ENCODE measurements around the gene SPDL1. TPM values are rescaled to one million over a fixed set of nuclear protein-coding genes. Genes with fewer than 3 reads are reported as not detected.

Gene SPDL1
- total and polyA plus RNA-seq, 4 experiments from 2014 or later, result 1.3 to 12.2 (median 9.5) TPM

- intact Hi-C loops (cut with micrococcal nuclease), result no loop called here
- peaks cover 19 to 51% of the 10 kb centered on the region in 2 donors for H3K27me3 Mint-ChIP-seq
Measured at GRCh38 chr5:169546346-169546745, 37.2 kb upstream of the SPDL1 start.

GRCh38 chr5:169547508-169547907 is 36.1 kb upstream of the SPDL1 start:
- no peaks in the 10 kb centered on the region for H3K27me3 ChIP-seq (ENCODE audit: insufficient read depth, low read length)
- H3K4me1 ChIP-seq (ENCODE audit: insufficient read depth, low read length), result no peaks in the 10 kb centered on the region
- ChIA-PET CTCF (ENCODE audit: partially characterized antibody) (no interaction called here), POLR2A (ENCODE audit: partially characterized antibody) (no interaction called here)
- no peak overlapping the region for H3K27ac Mint-ChIP-seq
- DNase-seq, result no peak
- H3K36me3 ChIP-seq (ENCODE audit: insufficient read depth, low read length), result no peaks in the 10 kb centered on the region
- H3K27me3 Mint-ChIP-seq, result peaks cover 21 to 55% of the 10 kb centered on the region in 2 donors
- intact Hi-C loops (cut with micrococcal nuclease), result no loop called here
- H3K4me1 Mint-ChIP-seq, result no peaks in the 10 kb centered on the region
- H3K4me3 ChIP-seq (ENCODE audit: low read length in 2 of 2), result no peak overlapping the region
- no peaks in the 10 kb centered on the region for H3K36me3 Mint-ChIP-seq
- no peak overlapping the region for H3K27ac ChIP-seq (ENCODE audit: low read depth, low read length)
- H3K9me3 Mint-ChIP-seq, result peaks cover 0 to 3% (median 0%) of the 10 kb centered on the region in 8 donors
- H3K9me3 ChIP-seq (ENCODE audit: control insufficient read depth in 1 of 2, low read length in 2 of 2), result no peaks in the 10 kb centered on the region
- no peak overlapping the region for H3K4me3 Mint-ChIP-seq

More at GRCh38 chr5:169546346-169546745, 37.2 kb upstream of the SPDL1 start:
- no peak for DNase-seq
- POLR2A ChIA-PET (ENCODE audit: partially characterized antibody), result interaction anchor here (0.6 kb wide), 1 partner anchor 554 kb away, joined by 3 read pairs; no protein-coding TSS in a partner anchor
- Mint-ChIP-seq H3K36me3 (no peaks in the 10 kb centered on the region), H3K9me3 (no peaks in the 10 kb centered on the region), H3K4me1 (no peaks in the 10 kb centered on the region), H3K27ac (no peak overlapping the region), H3K4me3 (no peak overlapping the region)
- H3K4me3 ChIP-seq (ENCODE audit: low read length in 2 of 2), result no peak overlapping the region
- no peaks in the 10 kb centered on the region for H3K36me3 ChIP-seq (ENCODE audit: insufficient read depth, low read length)
- H3K27ac ChIP-seq (ENCODE audit: low read depth, low read length), result no peak overlapping the region
- H3K9me3 ChIP-seq (ENCODE audit: control insufficient read depth in 1 of 2, low read length in 2 of 2), result no peaks in the 10 kb centered on the region
- no peaks in the 10 kb centered on the region for H3K27me3 ChIP-seq (ENCODE audit: insufficient read depth, low read length)
- CTCF ChIA-PET (ENCODE audit: partially characterized antibody), result no interaction called here
- H3K4me1 ChIP-seq (ENCODE audit: insufficient read depth, low read length), result no peaks in the 10 kb centered on the region

- no peak overlapping the region for H3K27ac ChIP-seq (ENCODE audit: low read depth, low read length)
- H3K4me1 Mint-ChIP-seq, result no peaks in the 10 kb centered on the region
- no peaks in the 10 kb centered on the region for H3K9me3 ChIP-seq (ENCODE audit: control insufficient read depth in 1 of 2, low read length in 2 of 2)
- no peaks in the 10 kb centered on the region for H3K4me1 ChIP-seq (ENCODE audit: insufficient read depth, low read length)
- H3K4me3 Mint-ChIP-seq, result no peak overlapping the region
- no peaks in the 10 kb centered on the region for H3K27me3 ChIP-seq (ENCODE audit: insufficient read depth, low read length)
- no peak overlapping the region for H3K4me3 ChIP-seq (ENCODE audit: low read length in 2 of 2)
- no peaks in the 10 kb centered on the region for H3K36me3 Mint-ChIP-seq
- H3K36me3 ChIP-seq (ENCODE audit: insufficient read depth, low read length), result no peaks in the 10 kb centered on the region
- intact Hi-C loops (cut with micrococcal nuclease), result no loop called here
- ChIA-PET POLR2A (ENCODE audit: partially characterized antibody) (no interaction called here), CTCF (ENCODE audit: partially characterized antibody) (no interaction called here)
- peaks cover 0 to 7% (median 0%) of the 10 kb centered on the region in 8 donors for H3K9me3 Mint-ChIP-seq
- no peak for DNase-seq
- no peak overlapping the region for H3K27ac Mint-ChIP-seq
- H3K27me3 Mint-ChIP-seq, result peaks cover 25 to 54% of the 10 kb centered on the region in 2 donors
Measured at GRCh38 chr5:169548315-169548714, 35.3 kb upstream of the SPDL1 start.

- intact Hi-C loops (cut with micrococcal nuclease), result no loop called here
- Histone ChIP-seq H3K9me3 (ENCODE audit: control insufficient read depth in 1 of 2, low read length in 2 of 2) (no peaks in the 10 kb centered on the region), H3K4me1 (ENCODE audit: insufficient read depth, low read length) (no peaks in the 10 kb centered on the region), H3K27me3 (ENCODE audit: insufficient read depth, low read length) (no peaks in the 10 kb centered on the region), H3K36me3 (ENCODE audit: insufficient read depth, low read length) (no peaks in the 10 kb centered on the region), H3K4me3 (ENCODE audit: low read length in 2 of 2) (no peak overlapping the region), H3K27ac (ENCODE audit: low read depth, low read length) (no peak overlapping the region)
- no peaks in the 10 kb centered on the region for H3K4me1 Mint-ChIP-seq
- no peak overlapping the region for H3K4me3 Mint-ChIP-seq
- peaks cover 30 to 55% of the 10 kb centered on the region in 2 donors for H3K27me3 Mint-ChIP-seq
- peaks cover 0 to 11% (median under 1%) of the 10 kb centered on the region in 8 donors for H3K9me3 Mint-ChIP-seq
- no peak overlapping the region for H3K27ac Mint-ChIP-seq
- POLR2A ChIA-PET (ENCODE audit: partially characterized antibody), result no interaction called here
- DNase-seq, result no peak
- CTCF ChIA-PET (ENCODE audit: partially characterized antibody), result no interaction called here
- H3K36me3 Mint-ChIP-seq, result no peaks in the 10 kb centered on the region
Measured at GRCh38 chr5:169549453-169550100, 34.0 kb upstream of the SPDL1 start.

GRCh38 chr5:169550227-169550626 is 33.3 kb upstream of the SPDL1 start:
- H3K27ac Mint-ChIP-seq, result no peak overlapping the region
- no peak overlapping the region for H3K27ac ChIP-seq (ENCODE audit: low read depth, low read length)
- POLR2A ChIA-PET (ENCODE audit: partially characterized antibody), result no interaction called here

GRCh38 chr5:169551146-169551545 is 32.4 kb upstream of the SPDL1 start:
- intact Hi-C loops (cut with micrococcal nuclease), result no loop called here
- H3K4me1 ChIP-seq (ENCODE audit: insufficient read depth, low read length), result no peaks in the 10 kb centered on the region
- Mint-ChIP-seq H3K27ac (no peak overlapping the region), H3K27me3 (peaks cover 28 to 50% of the 10 kb centered on the region in 2 donors), H3K36me3 (no peaks in the 10 kb centered on the region), H3K4me1 (no peaks in the 10 kb centered on the region), H3K4me3 (no peak overlapping the region), H3K9me3 (peaks cover 0 to 11% (median under 1%) of the 10 kb centered on the region in 8 donors)
- DNase-seq, result no peak
- H3K27me3 ChIP-seq (ENCODE audit: insufficient read depth, low read length), result no peaks in the 10 kb centered on the region
- CTCF ChIA-PET (ENCODE audit: partially characterized antibody), result no interaction called here
- POLR2A ChIA-PET (ENCODE audit: partially characterized antibody), result no interaction called here
- H3K9me3 ChIP-seq (ENCODE audit: control insufficient read depth in 1 of 2, low read length in 2 of 2), result no peaks in the 10 kb centered on the region
- H3K36me3 ChIP-seq (ENCODE audit: insufficient read depth, low read length), result no peaks in the 10 kb centered on the region
- H3K27ac ChIP-seq (ENCODE audit: low read depth, low read length), result no peak overlapping the region
- no peak overlapping the region for H3K4me3 ChIP-seq (ENCODE audit: low read length in 2 of 2)

More at GRCh38 chr5:169550227-169550626, 33.3 kb upstream of the SPDL1 start:
- CTCF ChIA-PET (ENCODE audit: partially characterized antibody), result no interaction called here
- intact Hi-C loops (cut with micrococcal nuclease), result no loop called here
- no peak overlapping the region for H3K4me3 Mint-ChIP-seq
- H3K9me3 Mint-ChIP-seq, result peaks cover 0 to 11% (median under 1%) of the 10 kb centered on the region in 8 donors
- H3K36me3 Mint-ChIP-seq, result no peaks in the 10 kb centered on the region
- DNase-seq, result no peak
- no peak overlapping the region for H3K4me3 ChIP-seq (ENCODE audit: low read length in 2 of 2)
- H3K4me1 ChIP-seq (ENCODE audit: insufficient read depth, low read length), result no peaks in the 10 kb centered on the region
- H3K4me1 Mint-ChIP-seq, result no peaks in the 10 kb centered on the region
- no peaks in the 10 kb centered on the region for H3K27me3 ChIP-seq (ENCODE audit: insufficient read depth, low read length)
- H3K27me3 Mint-ChIP-seq, result peaks cover 28 to 52% of the 10 kb centered on the region in 2 donors
- H3K9me3 ChIP-seq (ENCODE audit: control insufficient read depth in 1 of 2, low read length in 2 of 2), result no peaks in the 10 kb centered on the region
- no peaks in the 10 kb centered on the region for H3K36me3 ChIP-seq (ENCODE audit: insufficient read depth, low read length)

GRCh38 chr5:169551696-169552095 is 31.9 kb upstream of the SPDL1 start:
- Histone ChIP-seq H3K36me3 (ENCODE audit: insufficient read depth, low read length) (no peaks in the 10 kb centered on the region), H3K27ac (ENCODE audit: low read depth, low read length) (no peak overlapping the region), H3K4me3 (ENCODE audit: low read length in 2 of 2) (no peak overlapping the region), H3K4me1 (ENCODE audit: insufficient read depth, low read length) (no peaks in the 10 kb centered on the region), H3K27me3 (ENCODE audit: insufficient read depth, low read length) (no peaks in the 10 kb centered on the region), H3K9me3 (ENCODE audit: control insufficient read depth in 1 of 2, low read length in 2 of 2) (no peaks in the 10 kb centered on the region)
- intact Hi-C loops (cut with micrococcal nuclease), result no loop called here
- no peak for DNase-seq
- Mint-ChIP-seq H3K27ac (no peak overlapping the region), H3K36me3 (no peaks in the 10 kb centered on the region), H3K27me3 (peaks cover 30 to 50% of the 10 kb centered on the region in 2 donors), H3K9me3 (peaks cover 0 to 11% (median under 1%) of the 10 kb centered on the region in 8 donors), H3K4me3 (no peak overlapping the region), H3K4me1 (no peaks in the 10 kb centered on the region)
- ChIA-PET CTCF (ENCODE audit: partially characterized antibody) (no interaction called here), POLR2A (ENCODE audit: partially characterized antibody) (no interaction called here)

Measured in CD4-positive, alpha-beta memory T cell (primary cell).